HEK293 (cell line): ENCODE data around the gene SLC19A1.

Experiments used
- CTCF ChIA-PET: fragments of 350-600 bp; formaldehyde crosslinking; extraction: SDS; loops from one replicate; lab custom pipeline; 2021; ENCODE audit warnings: antibody characterized with exemption; lab: Yijun Ruan, JAX
- POLR2A ChIA-PET: fragments of 300-600 bp; formaldehyde crosslinking; extraction: SDS; loops from one replicate; lab custom pipeline; 2020; ENCODE audit warnings: antibody characterized with exemption, inconsistent platforms; lab: Yijun Ruan, JAX
- H3K27ac ChIP-seq: fragments of 200-500 bp; sonication (Bioruptor generic); 2 replicates; pipeline ENCODE4 v1.5.1; 2014; ENCODE audit warnings: low read depth, low read length, control low read depth, inconsistent platforms; ENCODE audit errors: extremely low read depth
- H3K36me3 ChIP-seq, 2 experiments: fragments of 200-500 bp in 1 of 2; sonication (Bioruptor generic) in 1 of 2; 1 replicate in 1 of 2; 2 replicates in 1 of 2; pipeline ENCODE4 v1.5.1; 2014 to 2017; ENCODE audit warnings: inconsistent platforms in 2 of 2, low read length in 2 of 2; ENCODE audit not compliant: control insufficient read depth in 2 of 2, insufficient read depth in 1 of 2
- H3K4me1 ChIP-seq: fragments of 200-500 bp; sonication (Bioruptor generic); 2 replicates; pipeline ENCODE4 v1.5.1; 2014; ENCODE audit warnings: mild to moderate bottlenecking, low read length, inconsistent platforms; ENCODE audit not compliant: control insufficient read depth, insufficient read depth
- H3K4me3 ChIP-seq: 2 replicates; pipeline ENCODE4 v1.5.1; 2011; ENCODE audit warnings: low read depth, mild to moderate bottlenecking, control low read depth, low read length, moderate library complexity
- H3K9me3 ChIP-seq: fragments of 200-500 bp; sonication (Bioruptor generic); 2 replicates; pipeline ENCODE4 v1.5.1; 2014; ENCODE audit warnings: low read depth, low read length, inconsistent platforms; ENCODE audit not compliant: control insufficient read depth, insufficient read depth
- BCL11A ChIP-seq: fragments of 450-650 bp; formaldehyde crosslinking; IDR thresholded peaks from 2 replicates; pipeline ENCODE4 v1.5.1; 2016; ENCODE audit warnings: low read depth, missing biosample characterization, missing genetic modification characterization
- BCL11B ChIP-seq: fragments of 450-650 bp; formaldehyde crosslinking; IDR thresholded peaks from 2 replicates; pipeline ENCODE4 v1.5.1; 2016; ENCODE audit warnings: low read depth, missing biosample characterization, missing genetic modification characterization
- EGR2 ChIP-seq: fragments of 450-650 bp; formaldehyde crosslinking; IDR thresholded peaks from 2 replicates; pipeline ENCODE4 v1.5.1; 2016; ENCODE audit warnings: low read depth, missing biosample characterization, missing genetic modification characterization
- GFI1B ChIP-seq: fragments of 450-650 bp; formaldehyde crosslinking; IDR thresholded peaks from 2 replicates; pipeline ENCODE4 v1.5.1; 2016; ENCODE audit warnings: missing biosample characterization, missing genetic modification characterization
- HIC1 ChIP-seq: fragments of 450-650 bp; formaldehyde crosslinking; IDR thresholded peaks from 2 replicates; pipeline ENCODE4 v1.5.1; 2016; ENCODE audit warnings: missing biosample characterization, missing genetic modification characterization
- KLF16 ChIP-seq: fragments of 450-650 bp; formaldehyde crosslinking; IDR thresholded peaks from 2 replicates; pipeline ENCODE4 v1.5.1; 2017; ENCODE audit warnings: missing biosample characterization, missing genetic modification characterization
- TRIM28 ChIP-seq: IDR thresholded peaks from 2 replicates; pipeline ENCODE4 v1.6.1; 2011; ENCODE audit warnings: low read length, control low read depth, borderline replicate concordance
- ZBTB17 ChIP-seq: fragments of 450-650 bp; formaldehyde crosslinking; IDR thresholded peaks from 2 replicates; pipeline ENCODE4 v1.5.1; 2016; ENCODE audit warnings: missing biosample characterization, missing genetic modification characterization
- ZNF2 ChIP-seq: fragments of 450-650 bp; formaldehyde crosslinking; IDR thresholded peaks from 2 replicates; pipeline ENCODE4 v1.5.1; 2016; ENCODE audit warnings: missing biosample characterization, missing genetic modification characterization
- ZNF211 ChIP-seq: fragments of 450-650 bp; formaldehyde crosslinking; IDR thresholded peaks from 2 replicates; pipeline ENCODE4 v1.5.1; 2016; ENCODE audit warnings: low read depth, missing biosample characterization, missing genetic modification characterization
- ZNF280C ChIP-seq: fragments of 450-650 bp; formaldehyde crosslinking; IDR thresholded peaks from 2 replicates; pipeline ENCODE4 v1.5.1; 2016; ENCODE audit warnings: missing biosample characterization, missing genetic modification characterization
- ZNF292 ChIP-seq: fragments of 450-650 bp; formaldehyde crosslinking; IDR thresholded peaks from 2 replicates; pipeline ENCODE4 v1.5.1; 2016; ENCODE audit warnings: low read depth, missing biosample characterization, missing genetic modification characterization, borderline replicate concordance
- ZNF449 ChIP-seq: fragments of 450-650 bp; formaldehyde crosslinking; IDR thresholded peaks from 2 replicates; pipeline ENCODE4 v1.5.1; 2017; ENCODE audit warnings: missing biosample characterization, mild to moderate bottlenecking, missing genetic modification characterization, moderate library complexity
- ZNF473 ChIP-seq: fragments of 450-650 bp; formaldehyde crosslinking; IDR thresholded peaks from 2 replicates; pipeline ENCODE4 v1.5.1; 2017; ENCODE audit warnings: missing biosample characterization, missing genetic modification characterization
- ZNF701 ChIP-seq: fragments of 450-650 bp; formaldehyde crosslinking; IDR thresholded peaks from 2 replicates; pipeline ENCODE4 v1.5.1; 2016; ENCODE audit warnings: missing biosample characterization, missing genetic modification characterization
- ZNF830 ChIP-seq: fragments of 450-650 bp; IDR thresholded peaks from 2 replicates; pipeline ENCODE4 v1.5.0; 2018; ENCODE audit warnings: missing biosample characterization, missing genetic modification characterization, low read depth, mild to moderate bottlenecking, moderate library complexity
- TF ChIP-seq, protein P1 (sequence below): fragments of 450-650 bp; formaldehyde crosslinking; conservative IDR thresholded peaks from 2 replicates; pipeline ENCODE4 v1.5.1; 2016; ENCODE audit warnings: low read depth, missing biosample characterization, missing genetic modification characterization
- TF ChIP-seq, protein P2 (sequence below): fragments of 450-650 bp; formaldehyde crosslinking; IDR thresholded peaks from 2 replicates; pipeline ENCODE4 v1.5.1; 2017; ENCODE audit warnings: missing biosample characterization, missing genetic modification characterization
- TF ChIP-seq, protein P3 (sequence below): fragments of 450-650 bp; IDR thresholded peaks from 2 replicates; pipeline ENCODE4 v1.5.1; 2018; ENCODE audit warnings: missing biosample characterization, missing genetic modification characterization
- TF ChIP-seq, protein P4 (sequence below): fragments of 450-650 bp; formaldehyde crosslinking; IDR thresholded peaks from 2 replicates; pipeline ENCODE4 v1.5.1; 2016; ENCODE audit warnings: missing biosample characterization, missing genetic modification characterization

SLC19A1 gene

DNA sequence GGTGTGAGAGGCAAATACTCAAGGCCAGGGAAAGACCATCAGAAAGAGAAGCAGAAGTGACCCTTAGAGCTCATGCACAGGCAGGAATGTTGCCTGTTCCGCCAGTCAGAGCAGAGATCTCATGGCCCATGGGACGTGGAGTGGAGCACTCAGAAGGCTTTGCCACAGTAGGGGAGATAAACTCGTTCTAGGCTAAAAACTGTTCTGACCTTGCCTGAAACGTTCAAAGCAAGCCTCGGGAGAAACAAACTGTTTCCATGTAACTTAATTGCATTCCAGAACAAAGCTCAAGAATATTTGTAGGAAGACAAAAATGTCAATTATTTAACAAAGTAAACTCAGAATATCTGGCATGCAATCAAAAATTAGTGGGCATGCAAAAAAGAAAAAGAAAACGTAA is 20.7 kb upstream of the SLC19A1 start:
- ChIA-PET POLR2A (no interaction called here), CTCF (interaction anchor here (1.3 kb wide), 1 partner anchor 33 kb away, joined by 9 read pairs; no protein-coding TSS in a partner anchor)
- no peaks in the 10 kb centered on the region for H3K36me3 ChIP-seq
- no peaks in the 10 kb centered on the region for H3K4me1 ChIP-seq
- TF ChIP-seq ZBTB17 (tag by site-specific recombination) = no peak
- TF ChIP-seq ZNF449 (tag by site-specific recombination) = no peak
- no peak for TF ChIP-seq ZNF2 (tag by site-specific recombination)
- no peak for TF ChIP-seq ZNF701 (tag by site-specific recombination)
- TF ChIP-seq TRIM28 = no peak
- TF ChIP-seq, protein P1, sequence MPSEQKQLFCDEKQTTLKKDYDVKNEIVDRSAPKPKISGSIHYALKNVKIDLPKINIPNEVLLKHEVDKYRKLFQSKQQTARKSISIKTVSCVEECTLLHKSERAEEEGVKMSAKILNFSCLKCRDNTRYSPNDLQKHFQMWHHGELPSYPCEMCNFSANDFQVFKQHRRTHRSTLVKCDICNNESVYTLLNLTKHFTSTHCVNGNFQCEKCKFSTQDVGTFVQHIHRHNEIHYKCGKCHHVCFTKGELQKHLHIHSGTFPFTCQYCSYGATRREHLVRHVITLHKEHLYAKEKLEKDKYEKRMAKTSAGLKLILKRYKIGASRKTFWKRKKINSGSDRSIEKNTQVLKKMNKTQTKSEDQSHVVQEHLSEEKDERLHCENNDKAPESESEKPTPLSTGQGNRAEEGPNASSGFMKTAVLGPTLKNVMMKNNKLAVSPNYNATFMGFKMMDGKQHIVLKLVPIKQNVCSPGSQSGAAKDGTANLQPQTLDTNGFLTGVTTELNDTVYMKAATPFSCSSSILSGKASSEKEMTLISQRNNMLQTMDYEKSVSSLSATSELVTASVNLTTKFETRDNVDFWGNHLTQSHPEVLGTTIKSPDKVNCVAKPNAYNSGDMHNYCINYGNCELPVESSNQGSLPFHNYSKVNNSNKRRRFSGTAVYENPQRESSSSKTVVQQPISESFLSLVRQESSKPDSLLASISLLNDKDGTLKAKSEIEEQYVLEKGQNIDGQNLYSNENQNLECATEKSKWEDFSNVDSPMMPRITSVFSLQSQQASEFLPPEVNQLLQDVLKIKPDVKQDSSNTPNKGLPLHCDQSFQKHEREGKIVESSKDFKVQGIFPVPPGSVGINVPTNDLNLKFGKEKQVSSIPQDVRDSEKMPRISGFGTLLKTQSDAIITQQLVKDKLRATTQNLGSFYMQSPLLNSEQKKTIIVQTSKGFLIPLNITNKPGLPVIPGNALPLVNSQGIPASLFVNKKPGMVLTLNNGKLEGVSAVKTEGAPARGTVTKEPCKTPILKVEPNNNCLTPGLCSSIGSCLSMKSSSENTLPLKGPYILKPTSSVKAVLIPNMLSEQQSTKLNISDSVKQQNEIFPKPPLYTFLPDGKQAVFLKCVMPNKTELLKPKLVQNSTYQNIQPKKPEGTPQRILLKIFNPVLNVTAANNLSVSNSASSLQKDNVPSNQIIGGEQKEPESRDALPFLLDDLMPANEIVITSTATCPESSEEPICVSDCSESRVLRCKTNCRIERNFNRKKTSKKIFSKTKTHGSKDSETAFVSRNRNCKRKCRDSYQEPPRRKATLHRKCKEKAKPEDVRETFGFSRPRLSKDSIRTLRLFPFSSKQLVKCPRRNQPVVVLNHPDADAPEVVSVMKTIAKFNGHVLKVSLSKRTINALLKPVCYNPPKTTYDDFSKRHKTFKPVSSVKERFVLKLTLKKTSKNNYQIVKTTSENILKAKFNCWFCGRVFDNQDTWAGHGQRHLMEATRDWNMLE (tag by site-specific recombination) = no peak
- TF ChIP-seq ZNF473 (tag by site-specific recombination) = no peak
- no peak for TF ChIP-seq BCL11B (tag by site-specific recombination)
- no peak for TF ChIP-seq ZNF292 (tag by site-specific recombination)
- TF ChIP-seq, protein P2, sequence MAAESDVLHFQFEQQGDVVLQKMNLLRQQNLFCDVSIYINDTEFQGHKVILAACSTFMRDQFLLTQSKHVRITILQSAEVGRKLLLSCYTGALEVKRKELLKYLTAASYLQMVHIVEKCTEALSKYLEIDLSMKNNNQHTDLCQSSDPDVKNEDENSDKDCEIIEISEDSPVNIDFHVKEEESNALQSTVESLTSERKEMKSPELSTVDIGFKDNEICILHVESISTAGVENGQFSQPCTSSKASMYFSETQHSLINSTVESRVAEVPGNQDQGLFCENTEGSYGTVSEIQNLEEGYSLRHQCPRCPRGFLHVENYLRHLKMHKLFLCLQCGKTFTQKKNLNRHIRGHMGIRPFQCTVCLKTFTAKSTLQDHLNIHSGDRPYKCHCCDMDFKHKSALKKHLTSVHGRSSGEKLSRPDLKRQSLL (tag by site-specific recombination) = no peak
- no peak for TF ChIP-seq ZNF830
- TF ChIP-seq, all 188 proteins: peak for 0
- no peaks in the 10 kb centered on the region for H3K9me3 ChIP-seq
- H3K4me3 ChIP-seq = no peak overlapping the region
- no peak overlapping the region for H3K27ac ChIP-seq

- Histone ChIP-seq H3K36me3 (no peaks in the 10 kb centered on the region), H3K4me3 (no peak overlapping the region), H3K4me1 (no peaks in the 10 kb centered on the region), H3K9me3 (no peaks in the 10 kb centered on the region), H3K27ac (no peak overlapping the region)
- ChIA-PET POLR2A (no interaction called here), CTCF (interaction anchor here (1.3 kb wide), 1 partner anchor 34 kb away, joined by 9 read pairs; no protein-coding TSS in a partner anchor)
- TF ChIP-seq ZNF280C (tag by site-specific recombination) (no peak), HIC1 (tag by site-specific recombination) (no peak), GFI1B (tag by site-specific recombination) (no peak), BCL11A (tag by site-specific recombination) (no peak), EGR2 (tag by site-specific recombination) (no peak), KLF16 (tag by site-specific recombination) (no peak), ZNF211 (tag by site-specific recombination) (no peak)
- TF ChIP-seq, protein P3, sequence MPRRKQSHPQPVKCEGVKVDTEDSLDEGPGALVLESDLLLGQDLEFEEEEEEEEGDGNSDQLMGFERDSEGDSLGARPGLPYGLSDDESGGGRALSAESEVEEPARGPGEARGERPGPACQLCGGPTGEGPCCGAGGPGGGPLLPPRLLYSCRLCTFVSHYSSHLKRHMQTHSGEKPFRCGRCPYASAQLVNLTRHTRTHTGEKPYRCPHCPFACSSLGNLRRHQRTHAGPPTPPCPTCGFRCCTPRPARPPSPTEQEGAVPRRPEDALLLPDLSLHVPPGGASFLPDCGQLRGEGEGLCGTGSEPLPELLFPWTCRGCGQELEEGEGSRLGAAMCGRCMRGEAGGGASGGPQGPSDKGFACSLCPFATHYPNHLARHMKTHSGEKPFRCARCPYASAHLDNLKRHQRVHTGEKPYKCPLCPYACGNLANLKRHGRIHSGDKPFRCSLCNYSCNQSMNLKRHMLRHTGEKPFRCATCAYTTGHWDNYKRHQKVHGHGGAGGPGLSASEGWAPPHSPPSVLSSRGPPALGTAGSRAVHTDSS (tag by site-specific recombination) = no peak
- TF ChIP-seq, protein P4, sequence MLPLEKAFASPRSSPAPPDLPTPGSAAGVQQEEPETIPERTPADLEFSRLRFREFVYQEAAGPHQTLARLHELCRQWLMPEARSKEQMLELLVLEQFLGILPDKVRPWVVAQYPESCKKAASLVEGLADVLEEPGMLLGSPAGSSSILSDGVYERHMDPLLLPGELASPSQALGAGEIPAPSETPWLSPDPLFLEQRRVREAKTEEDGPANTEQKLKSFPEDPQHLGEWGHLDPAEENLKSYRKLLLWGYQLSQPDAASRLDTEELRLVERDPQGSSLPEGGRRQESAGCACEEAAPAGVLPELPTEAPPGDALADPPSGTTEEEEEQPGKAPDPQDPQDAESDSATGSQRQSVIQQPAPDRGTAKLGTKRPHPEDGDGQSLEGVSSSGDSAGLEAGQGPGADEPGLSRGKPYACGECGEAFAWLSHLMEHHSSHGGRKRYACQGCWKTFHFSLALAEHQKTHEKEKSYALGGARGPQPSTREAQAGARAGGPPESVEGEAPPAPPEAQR (tag by site-specific recombination) = no peak
Observed at GRCh38 chr21:45562402-45562801, 20.2 kb upstream of the SLC19A1 start.
